ENCODE results near the gene IL17C. TPM values are rescaled to one million over a fixed set of nuclear protein-coding genes. Genes with fewer than 3 reads are reported as not detected.
"Not testable (repeated sequence)": the region's sequence is repeated elsewhere in the genome, so short reads cannot be mapped to it uniquely, and the experiment has no call there.

IL17C gene
- total RNA-seq, 1 donor from 2014 or later, result 0.26 TPM

DNA sequence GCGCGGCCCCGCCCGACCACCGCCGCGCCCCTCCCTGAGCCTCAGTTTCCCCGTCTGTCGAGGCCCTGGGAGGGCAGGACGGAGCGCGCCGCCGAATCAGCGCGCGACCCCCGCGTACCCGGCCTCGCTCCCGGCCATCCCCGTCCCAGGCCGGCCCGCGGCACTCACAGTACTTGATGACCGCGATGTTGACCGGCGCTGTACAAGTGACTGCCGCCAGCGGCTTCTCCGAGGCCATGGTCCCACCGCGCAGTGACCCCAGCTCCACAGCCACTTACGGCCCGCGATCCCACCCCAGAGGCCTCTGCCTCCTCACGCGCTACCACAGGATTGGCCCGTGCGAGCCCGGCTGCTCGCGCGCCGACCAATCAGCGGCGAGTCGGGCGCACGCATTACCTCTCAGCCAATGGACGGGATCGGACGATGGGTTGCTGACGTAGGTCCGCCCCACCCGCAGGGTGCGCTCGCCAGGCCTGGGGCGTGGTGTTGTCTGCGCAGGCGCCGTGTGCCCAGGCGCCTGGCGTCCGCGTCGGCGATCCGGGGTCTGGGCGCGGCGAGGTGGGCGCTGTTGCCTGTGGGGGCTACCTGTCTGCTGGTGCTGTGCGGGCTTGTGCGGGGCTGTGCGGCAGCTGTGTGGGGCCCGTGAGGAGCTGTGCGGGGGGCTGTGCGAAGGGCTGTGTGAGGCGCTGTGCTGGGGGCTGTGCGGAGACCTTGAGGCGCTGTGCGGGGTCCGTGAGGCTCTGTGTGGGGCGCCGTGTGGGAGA, 24.7 kb downstream of the IL17C start, which contains the start of gene MVD:
MVD (minus strand) TSS at position 249 of the 764 bp plus-strand sequence; CDS start at position 238, 11 bp downstream.
- peaks cover 19% of the 10 kb centered on the region for H3K4me1 Mint-ChIP-seq (ENCODE audit: unreplicated experiment)
- peak; percentile 96 for DNase-seq (ENCODE audit: low spot score)
- TF ChIP-seq, protein P1, sequence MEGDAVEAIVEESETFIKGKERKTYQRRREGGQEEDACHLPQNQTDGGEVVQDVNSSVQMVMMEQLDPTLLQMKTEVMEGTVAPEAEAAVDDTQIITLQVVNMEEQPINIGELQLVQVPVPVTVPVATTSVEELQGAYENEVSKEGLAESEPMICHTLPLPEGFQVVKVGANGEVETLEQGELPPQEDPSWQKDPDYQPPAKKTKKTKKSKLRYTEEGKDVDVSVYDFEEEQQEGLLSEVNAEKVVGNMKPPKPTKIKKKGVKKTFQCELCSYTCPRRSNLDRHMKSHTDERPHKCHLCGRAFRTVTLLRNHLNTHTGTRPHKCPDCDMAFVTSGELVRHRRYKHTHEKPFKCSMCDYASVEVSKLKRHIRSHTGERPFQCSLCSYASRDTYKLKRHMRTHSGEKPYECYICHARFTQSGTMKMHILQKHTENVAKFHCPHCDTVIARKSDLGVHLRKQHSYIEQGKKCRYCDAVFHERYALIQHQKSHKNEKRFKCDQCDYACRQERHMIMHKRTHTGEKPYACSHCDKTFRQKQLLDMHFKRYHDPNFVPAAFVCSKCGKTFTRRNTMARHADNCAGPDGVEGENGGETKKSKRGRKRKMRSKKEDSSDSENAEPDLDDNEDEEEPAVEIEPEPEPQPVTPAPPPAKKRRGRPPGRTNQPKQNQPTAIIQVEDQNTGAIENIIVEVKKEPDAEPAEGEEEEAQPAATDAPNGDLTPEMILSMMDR (IDR thresholded peaks at IDR 0.05; ENCODE audit: unreplicated experiment), result no peak
- H3K27ac Mint-ChIP-seq (ENCODE audit: unreplicated experiment), result peak within 1 kb of the TSS; percentile 64
- peaks cover 7% of the 10 kb centered on the region for H3K27me3 Mint-ChIP-seq (ENCODE audit: unreplicated experiment)
- H3K36me3 Mint-ChIP-seq (ENCODE audit: low read depth, unreplicated experiment), result peaks cover 8% of the 10 kb centered on the region
- peak within 1 kb of the TSS; percentile 98 for H3K4me3 Mint-ChIP-seq (ENCODE audit: unreplicated experiment)
- no peaks in the 10 kb centered on the region for H3K9me3 Mint-ChIP-seq (ENCODE audit: unreplicated experiment)

DNA sequence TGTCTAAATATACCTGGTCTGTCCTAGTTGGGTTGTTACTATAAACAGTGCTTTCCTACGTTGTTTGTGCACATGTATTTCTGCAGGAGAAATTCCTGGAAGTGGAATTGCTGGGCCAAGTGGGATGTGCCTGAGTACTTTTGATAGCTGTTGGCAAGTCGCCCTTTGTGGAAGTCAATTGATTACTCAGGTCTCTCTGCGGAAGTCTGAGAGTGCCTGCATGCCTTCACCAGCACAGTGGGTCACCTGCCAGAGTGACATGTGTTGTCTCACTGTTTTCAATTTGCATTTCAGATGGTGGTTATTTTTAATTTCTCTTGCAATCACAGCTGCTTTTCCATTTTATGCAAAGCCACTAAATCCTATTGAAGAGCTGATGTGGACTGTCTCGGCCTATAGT, 26.8 kb downstream of the IL17C start:
- Mint-ChIP-seq H3K4me3 (ENCODE audit: unreplicated experiment) (peak overlapping the region; percentile 50), H3K36me3 (ENCODE audit: low read depth, unreplicated experiment) (peaks cover 12% of the 10 kb centered on the region), H3K27ac (ENCODE audit: unreplicated experiment) (peak overlapping the region; percentile 9), H3K9me3 (ENCODE audit: unreplicated experiment) (no peaks in the 10 kb centered on the region), H3K27me3 (ENCODE audit: unreplicated experiment) (peaks cover 12% of the 10 kb centered on the region), H3K4me1 (ENCODE audit: unreplicated experiment) (peaks cover 22% of the 10 kb centered on the region)
- TF ChIP-seq, protein P1 (IDR thresholded peaks at IDR 0.05; ENCODE audit: unreplicated experiment), result no peak
- no peak for DNase-seq (ENCODE audit: low spot score)

DNA sequence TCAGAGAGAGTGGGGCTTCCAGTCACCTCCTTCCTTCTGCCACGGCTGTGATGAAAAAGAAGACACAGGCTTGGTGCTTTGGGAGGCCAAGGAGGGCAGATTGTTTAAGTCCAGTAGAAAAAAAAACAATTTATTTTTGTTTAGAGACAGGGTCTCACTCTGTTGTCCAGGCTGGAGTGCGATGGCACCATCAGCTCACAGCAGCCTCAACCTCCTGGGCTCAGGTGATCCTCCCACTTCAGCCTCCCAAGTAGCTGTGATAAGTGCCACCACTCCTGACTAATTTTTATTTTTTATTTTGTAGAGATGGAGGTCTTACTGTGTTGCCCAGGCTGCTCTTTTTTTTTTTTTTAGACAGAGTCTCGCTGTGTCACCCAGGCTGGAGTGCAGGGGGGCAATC, 27.2 kb downstream of the IL17C start:
- Mint-ChIP-seq H3K36me3 (ENCODE audit: low read depth, unreplicated experiment) (peaks cover 12% of the 10 kb centered on the region), H3K4me3 (ENCODE audit: unreplicated experiment) (no peak overlapping the region), H3K27ac (ENCODE audit: unreplicated experiment) (no peak overlapping the region), H3K27me3 (ENCODE audit: unreplicated experiment) (peaks cover 12% of the 10 kb centered on the region), H3K4me1 (ENCODE audit: unreplicated experiment) (peaks cover 22% of the 10 kb centered on the region), H3K9me3 (ENCODE audit: unreplicated experiment) (no peaks in the 10 kb centered on the region)
- DNase-seq (ENCODE audit: low spot score), result no peak
- TF ChIP-seq, protein P1 (IDR thresholded peaks at IDR 0.05; ENCODE audit: unreplicated experiment), result no peak

DNA sequence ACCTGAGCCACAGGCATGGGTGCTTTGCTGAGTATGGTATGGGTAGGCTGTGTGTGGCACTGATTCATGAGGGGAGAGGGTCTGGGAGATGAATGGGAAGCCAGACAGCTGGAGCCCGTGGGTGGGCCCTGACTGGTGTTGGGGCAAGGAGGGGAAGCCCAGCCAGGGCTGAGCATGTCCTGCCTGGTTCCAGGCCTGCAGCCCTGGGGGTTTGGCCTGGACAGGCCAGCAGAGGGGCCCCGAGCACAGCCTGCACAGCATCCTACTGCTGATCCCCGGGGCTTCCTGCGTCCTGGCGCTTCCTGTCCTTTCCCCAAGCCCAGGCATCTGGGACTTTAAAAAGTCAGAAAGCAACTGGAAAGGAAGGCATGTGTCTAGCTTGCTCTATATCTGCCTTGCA, 29.1 kb downstream of the IL17C start:
- peak overlapping the region; percentile 70 for H3K4me3 Mint-ChIP-seq (ENCODE audit: unreplicated experiment)
- peak overlapping the region; percentile 75 for H3K27ac Mint-ChIP-seq (ENCODE audit: unreplicated experiment)
- peak; percentile 72 for DNase-seq (ENCODE audit: low spot score)

DNA sequence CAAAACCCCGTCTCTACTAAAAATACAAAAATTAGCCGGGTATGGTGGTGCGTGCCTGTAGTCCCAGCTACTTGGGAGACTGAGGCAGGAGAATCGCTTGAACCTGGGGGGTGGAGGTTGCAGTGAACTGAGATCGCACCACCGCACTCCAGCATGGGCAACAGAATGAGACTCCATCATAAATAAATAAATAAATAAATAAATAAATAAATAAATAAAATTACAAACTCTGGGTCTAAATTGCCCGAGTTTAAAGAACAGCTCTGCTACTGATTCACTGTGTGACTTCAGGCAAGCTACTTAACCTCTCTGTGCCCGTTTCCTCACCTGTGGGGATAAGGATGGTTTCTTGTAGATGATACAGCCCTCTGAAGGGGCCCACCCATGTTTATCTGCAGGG, 31.1 kb downstream of the IL17C start:
- H3K9me3 Mint-ChIP-seq (ENCODE audit: unreplicated experiment); H3K27ac Mint-ChIP-seq (ENCODE audit: unreplicated experiment); DNase-seq (ENCODE audit: low spot score); H3K4me3 Mint-ChIP-seq (ENCODE audit: unreplicated experiment); H3K36me3 Mint-ChIP-seq (ENCODE audit: low read depth, unreplicated experiment); H3K4me1 Mint-ChIP-seq (ENCODE audit: unreplicated experiment): not testable (repeated sequence)
- H3K27me3 Mint-ChIP-seq (ENCODE audit: unreplicated experiment), result peaks cover 12% of the 10 kb centered on the region

More for the DNA sequence above, 29.1 kb downstream of the IL17C start:
- Mint-ChIP-seq H3K4me1 (ENCODE audit: unreplicated experiment) (peaks cover 12% of the 10 kb centered on the region), H3K9me3 (ENCODE audit: unreplicated experiment) (no peaks in the 10 kb centered on the region), H3K36me3 (ENCODE audit: low read depth, unreplicated experiment) (peaks cover 8% of the 10 kb centered on the region), H3K27me3 (ENCODE audit: unreplicated experiment) (peaks cover 10% of the 10 kb centered on the region)
- TF ChIP-seq, protein P1 (IDR thresholded peaks at IDR 0.05; ENCODE audit: unreplicated experiment), result no peak
